ENCODE data around the gene SV2C.

DNA sequence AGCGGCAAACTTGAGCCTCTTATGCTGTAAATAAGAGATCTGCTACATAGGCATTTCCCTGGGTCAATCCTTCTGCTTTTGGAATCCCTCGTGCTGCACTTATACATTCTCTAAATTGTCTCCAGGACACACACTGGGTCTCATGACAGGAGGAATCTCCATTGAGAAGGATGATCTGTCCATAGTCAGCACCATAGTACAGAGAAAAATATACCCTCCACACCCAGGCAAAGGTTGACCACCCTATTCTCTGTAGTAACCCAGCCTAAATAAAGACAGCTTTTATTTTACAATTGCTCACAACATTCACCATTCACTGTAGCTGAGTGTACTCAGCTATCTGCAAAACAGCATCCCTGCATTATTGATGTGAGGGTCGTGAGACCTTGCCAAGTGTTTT lies 111.2 kb downstream of the SV2C start:
- TF ChIP-seq, protein P1, sequence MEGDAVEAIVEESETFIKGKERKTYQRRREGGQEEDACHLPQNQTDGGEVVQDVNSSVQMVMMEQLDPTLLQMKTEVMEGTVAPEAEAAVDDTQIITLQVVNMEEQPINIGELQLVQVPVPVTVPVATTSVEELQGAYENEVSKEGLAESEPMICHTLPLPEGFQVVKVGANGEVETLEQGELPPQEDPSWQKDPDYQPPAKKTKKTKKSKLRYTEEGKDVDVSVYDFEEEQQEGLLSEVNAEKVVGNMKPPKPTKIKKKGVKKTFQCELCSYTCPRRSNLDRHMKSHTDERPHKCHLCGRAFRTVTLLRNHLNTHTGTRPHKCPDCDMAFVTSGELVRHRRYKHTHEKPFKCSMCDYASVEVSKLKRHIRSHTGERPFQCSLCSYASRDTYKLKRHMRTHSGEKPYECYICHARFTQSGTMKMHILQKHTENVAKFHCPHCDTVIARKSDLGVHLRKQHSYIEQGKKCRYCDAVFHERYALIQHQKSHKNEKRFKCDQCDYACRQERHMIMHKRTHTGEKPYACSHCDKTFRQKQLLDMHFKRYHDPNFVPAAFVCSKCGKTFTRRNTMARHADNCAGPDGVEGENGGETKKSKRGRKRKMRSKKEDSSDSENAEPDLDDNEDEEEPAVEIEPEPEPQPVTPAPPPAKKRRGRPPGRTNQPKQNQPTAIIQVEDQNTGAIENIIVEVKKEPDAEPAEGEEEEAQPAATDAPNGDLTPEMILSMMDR (IDR thresholded peaks at IDR 0.05; ENCODE audit: low read depth, low read length), result no peak
- no peak for TF ChIP-seq EZH2phosphoT487 (IDR thresholded peaks at IDR 0.05; ENCODE audit: low read depth)
